GM19372 (cell line): ENCODE data around the gene AKR1C2.
"Not testable (repeated sequence)": the region's sequence is repeated elsewhere in the genome, so short reads cannot be mapped to it uniquely, and the experiment has no call there.

Experiments
- ATAC-seq: cut with Tn5 transposase; IDR thresholded peaks from one replicate; pipeline ENCODE4 v1.9.1; 2021; ENCODE audit warnings: mild to moderate bottlenecking, low read depth, moderate library complexity; ENCODE audit not compliant: unreplicated experiment

Gene AKR1C2

GRCh38 chr10:5030989-5031388 is 27.3 kb upstream of the AKR1C2 start:
- ATAC-seq = no peak

DNA sequence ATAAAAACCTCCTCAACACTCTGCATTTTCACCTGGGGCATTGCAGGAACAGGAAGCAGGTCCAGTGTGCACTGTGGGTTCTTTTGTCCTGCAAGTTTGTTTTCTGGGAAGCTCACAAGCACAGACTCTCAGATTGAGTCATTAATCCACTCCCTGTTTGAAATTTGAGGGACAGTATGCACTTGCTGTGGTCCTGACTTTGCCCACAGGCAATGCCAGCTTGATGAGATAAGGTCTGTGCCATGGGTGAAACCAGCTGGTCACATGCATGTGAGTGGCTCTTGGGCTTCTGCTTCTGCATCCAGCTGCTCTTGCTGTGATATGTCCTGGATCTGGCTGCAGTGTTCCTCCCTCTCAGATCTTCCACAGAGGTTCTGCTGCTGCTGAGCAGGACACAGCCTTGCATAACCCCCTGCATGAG is 21.8 kb upstream of the AKR1C2 start:
- ATAC-seq = not testable (repeated sequence)

DNA sequence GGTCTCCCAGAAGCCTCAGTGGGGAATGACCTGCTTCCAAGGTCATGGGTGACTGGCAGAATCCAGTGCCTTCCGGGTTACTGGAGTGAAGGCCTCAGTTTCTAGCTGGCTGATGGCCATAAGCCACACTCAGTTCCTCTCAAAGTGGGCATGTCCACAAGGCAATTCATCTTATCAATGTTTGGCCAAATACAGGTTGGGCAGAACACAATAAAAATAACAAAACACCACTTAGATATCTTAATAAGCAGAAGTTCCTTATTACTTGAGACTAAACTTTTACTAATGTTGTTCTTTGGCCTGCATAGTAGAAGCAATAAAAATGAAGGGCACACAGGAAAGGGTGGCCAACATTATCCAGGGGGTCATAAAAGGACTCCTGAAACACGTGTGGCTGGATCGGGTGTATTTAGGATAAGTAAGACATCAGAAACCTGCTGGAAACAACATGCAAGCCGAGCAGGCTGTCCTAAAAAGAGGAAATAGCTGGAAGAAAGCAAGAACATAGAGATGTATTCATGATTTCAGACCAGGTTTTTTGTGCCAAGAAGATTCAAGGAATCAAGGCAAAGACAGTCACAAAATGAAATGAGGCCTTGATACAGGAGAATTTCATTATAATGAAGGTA is 19.6 kb upstream of the AKR1C2 start:
- ATAC-seq = no peak

DNA sequence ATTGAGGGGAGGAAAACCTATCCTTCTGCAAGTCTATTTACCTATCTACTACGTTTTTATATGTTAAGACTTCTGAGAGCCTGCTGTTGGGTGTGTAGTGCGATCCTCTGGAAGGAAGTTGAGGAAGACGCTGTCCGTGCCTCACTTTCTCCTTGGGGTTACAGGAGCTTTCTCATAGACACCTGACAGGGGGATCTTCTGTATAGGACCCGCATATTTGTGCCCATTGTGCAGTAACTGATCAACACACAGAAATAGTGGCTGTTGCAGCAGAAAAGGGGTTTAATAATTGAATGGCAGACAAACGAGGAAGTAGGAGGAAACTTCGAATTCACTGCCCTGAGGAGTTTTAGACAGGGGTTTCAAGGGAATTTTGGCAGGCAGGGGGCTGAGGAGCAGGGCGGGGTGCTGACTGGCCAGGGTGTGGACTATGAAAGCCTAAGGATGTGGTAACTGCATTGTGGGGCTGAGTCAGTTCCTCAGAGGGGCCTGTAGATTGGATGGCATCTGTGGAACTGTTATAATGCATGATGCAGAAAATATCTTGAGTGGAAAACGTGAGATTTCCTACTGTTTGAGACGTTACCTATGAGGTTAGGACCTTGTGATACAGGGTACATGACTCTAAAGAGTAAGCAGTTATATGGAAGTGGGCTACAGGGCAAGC is 18.1 kb upstream of the AKR1C2 start:
- not testable (repeated sequence) for ATAC-seq

DNA sequence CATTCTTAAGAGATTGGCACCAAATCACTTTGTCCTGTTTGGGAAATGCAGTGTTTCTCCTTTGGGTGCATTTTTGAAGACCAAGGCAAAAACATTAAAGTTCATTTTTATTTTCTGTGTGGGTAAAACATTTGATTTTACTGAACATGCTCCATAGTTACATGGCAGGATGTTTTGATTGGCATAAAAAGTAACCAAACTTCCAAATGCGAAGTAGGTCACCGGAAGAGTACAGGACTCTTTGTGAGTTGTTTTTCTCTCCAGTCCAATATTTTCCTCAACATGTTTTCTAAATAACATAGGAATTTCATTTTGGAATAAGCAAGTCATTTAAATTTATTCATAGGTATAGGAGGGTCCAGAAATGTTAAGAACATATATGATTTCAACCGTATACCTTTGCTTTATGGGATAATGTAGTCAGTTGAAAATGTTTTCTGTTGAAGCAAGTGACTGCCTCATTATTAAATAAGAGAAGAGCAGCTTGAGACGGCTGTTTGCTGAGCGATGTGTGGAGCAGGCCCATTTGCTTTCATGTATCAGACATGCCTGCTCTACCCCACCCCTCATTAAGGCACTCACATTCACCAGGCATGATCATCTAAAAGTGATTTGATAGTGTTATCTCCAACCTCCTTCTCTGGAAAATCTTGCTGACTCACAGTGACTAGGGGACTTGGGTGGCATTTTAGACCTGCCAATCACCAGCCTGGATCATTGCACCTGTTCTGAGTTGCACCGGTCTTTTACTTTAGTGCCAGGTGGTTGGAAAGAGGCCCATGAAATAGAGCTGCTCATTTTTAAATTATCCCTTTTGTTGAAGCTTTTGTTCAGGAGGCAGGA is 16.3 kb upstream of the AKR1C2 start:
- not testable (repeated sequence) for ATAC-seq

GRCh38 chr10:5018671-5019277 is 15.1 kb upstream of the AKR1C2 start:
- ATAC-seq = not testable (repeated sequence)

GRCh38 chr10:5018134-5018533 is 14.5 kb upstream of the AKR1C2 start:
- no peak for ATAC-seq

DNA sequence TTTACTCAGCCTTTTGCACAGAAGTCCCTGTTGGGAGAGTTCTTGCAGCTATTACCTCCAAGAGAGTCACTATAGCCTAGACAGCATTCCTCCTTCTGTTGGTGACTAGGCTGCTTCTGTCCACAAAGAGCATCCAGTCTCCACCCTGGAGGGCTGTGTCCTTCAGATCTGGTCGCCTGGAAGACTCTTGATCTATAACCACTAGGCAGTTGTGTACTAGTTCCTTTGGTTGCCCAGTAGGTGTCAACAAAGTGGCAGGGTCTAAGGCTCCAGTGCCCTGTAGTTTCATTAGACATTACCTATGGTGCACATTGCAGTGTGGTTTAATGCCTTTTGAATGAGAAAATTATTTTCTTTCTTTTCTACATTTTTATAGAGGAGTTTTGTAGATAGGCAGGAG is 11.3 kb upstream of the AKR1C2 start:
- no peak for ATAC-seq

GRCh38 chr10:5014200-5014910 is 10.7 kb upstream of the AKR1C2 start:
- not testable (repeated sequence) for ATAC-seq

- ATAC-seq = no peak
Measured at GRCh38 chr10:5013385-5013784, 9.7 kb upstream of the AKR1C2 start.

GRCh38 chr10:5012595-5012994 is 8.9 kb upstream of the AKR1C2 start:
- ATAC-seq = no peak

GRCh38 chr10:5011392-5011791 is 7.7 kb upstream of the AKR1C2 start:
- ATAC-seq = not testable (repeated sequence)

- ATAC-seq = not testable (repeated sequence)
Measured at GRCh38 chr10:5010043-5010442, 6.4 kb upstream of the AKR1C2 start.

DNA sequence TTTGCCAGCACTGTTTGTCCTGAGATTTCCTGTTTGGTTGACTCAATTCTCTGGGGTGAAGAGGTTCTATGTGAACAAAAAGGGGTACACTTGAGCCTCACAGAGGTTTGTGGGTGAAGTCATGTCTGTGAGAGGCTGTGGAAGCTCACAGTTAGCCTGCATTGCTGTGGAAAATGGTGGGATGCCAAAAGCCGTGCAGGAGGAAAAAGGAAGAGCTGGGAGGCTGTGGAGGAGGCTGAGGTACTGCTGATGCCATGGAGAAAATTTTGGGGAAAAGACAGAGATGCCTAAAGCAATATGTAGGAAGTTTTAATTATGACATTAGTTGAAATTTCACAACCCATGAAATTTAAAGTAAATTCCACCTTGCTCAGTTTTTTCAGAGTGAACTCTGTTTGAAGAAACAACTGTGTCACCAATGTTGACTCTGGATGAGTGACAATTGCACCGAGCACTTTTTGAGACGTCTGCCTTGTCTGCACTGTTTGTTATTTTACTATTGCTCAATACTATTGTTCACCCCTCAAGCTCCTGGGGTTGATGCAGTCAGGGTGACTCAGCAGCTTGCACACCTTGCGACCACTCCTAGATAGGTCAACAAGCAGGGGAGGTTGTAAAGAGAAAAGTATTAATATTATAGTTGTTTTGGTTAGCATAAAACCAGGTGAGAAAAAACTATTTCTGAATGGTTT is 5.3 kb upstream of the AKR1C2 start:
- not testable (repeated sequence) for ATAC-seq

- ATAC-seq = not testable (repeated sequence)
Measured at GRCh38 chr10:5004501-5004900, 844 bp upstream of the AKR1C2 start.

DNA sequence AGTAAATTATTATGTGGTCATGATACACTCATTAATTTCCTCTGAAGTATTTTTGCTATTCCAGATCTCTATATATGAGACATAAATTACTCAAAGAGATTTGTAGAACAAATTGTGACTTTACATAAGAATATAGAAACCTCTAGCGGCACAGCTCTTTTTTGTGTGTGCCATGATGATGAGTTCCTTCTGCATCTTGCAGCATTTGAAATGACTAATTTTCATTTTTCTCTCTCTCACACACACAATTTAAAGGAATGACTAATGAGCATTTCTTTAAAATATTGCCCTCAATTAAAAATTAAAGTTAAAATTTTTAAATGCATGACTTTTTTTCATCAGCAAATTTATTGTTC is 351 bp upstream of the AKR1C2 start:
- not testable (repeated sequence) for ATAC-seq

- ATAC-seq = no peak
Measured at GRCh38 chr10:5002013-5002727, 1.5 kb downstream of the AKR1C2 start.

DNA sequence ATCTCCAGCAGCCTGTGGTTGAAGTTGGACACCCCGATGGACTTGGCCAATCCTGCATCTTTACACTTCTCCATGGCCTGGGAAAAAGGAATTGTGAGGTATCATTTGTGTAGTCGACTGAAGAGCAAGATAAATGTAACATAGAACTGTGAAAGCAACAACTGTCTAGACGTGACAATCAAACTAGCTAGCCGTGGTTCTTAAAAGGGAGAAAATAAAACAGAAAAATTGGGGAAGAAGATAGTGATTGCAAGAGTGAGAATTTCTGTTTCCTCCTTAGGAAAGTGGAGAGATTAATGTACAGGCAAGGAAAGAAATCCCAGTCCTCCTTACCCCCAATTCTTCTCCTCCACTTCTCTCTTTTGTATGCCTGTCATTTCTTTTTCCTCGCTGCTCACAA is 5.0 kb downstream of the AKR1C2 start:
- ATAC-seq = no peak

DNA sequence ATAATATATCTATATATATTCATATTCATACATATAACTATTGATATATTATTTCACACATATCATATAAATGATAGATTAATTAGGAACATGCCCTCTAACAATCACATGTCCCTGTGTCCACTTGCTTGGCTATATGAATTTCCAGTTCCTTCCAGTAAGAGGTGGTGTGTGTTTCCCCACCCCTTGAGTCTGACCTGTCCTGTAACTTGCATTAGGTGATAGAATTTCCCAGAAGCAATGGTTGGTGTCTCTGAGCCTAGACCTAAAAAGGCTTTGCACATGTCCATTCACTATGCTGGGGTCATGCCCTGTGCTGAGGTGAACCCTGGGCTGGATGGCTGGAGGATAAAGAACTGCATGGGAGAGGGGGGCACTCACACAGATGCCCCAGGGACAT is 9.4 kb downstream of the AKR1C2 start:
- ATAC-seq = not testable (repeated sequence)
